Stimulated activated CD8-positive, alpha-beta memory T cell treated with anti-CD3 and anti-CD28 coated beads, Interleukin-12 subunit alpha, Interleukin-12 subunit beta, amount 100 ng/mL, for 24 hours (primary cell): ENCODE results near the gene RFTN1.
A peak's percentile ranks its signal among the peaks of the same experiment; 100 is the strongest.
"Not testable (repeated sequence)": the region's sequence is repeated elsewhere in the genome, so short reads cannot be mapped to it uniquely, and the experiment has no call there.

Experiments
- DNase-seq: peaks from one replicate; pipeline ENCODE4 v3.0.0-alpha.2; 2020; ENCODE audit errors: extremely low read depth

RFTN1 gene

DNA sequence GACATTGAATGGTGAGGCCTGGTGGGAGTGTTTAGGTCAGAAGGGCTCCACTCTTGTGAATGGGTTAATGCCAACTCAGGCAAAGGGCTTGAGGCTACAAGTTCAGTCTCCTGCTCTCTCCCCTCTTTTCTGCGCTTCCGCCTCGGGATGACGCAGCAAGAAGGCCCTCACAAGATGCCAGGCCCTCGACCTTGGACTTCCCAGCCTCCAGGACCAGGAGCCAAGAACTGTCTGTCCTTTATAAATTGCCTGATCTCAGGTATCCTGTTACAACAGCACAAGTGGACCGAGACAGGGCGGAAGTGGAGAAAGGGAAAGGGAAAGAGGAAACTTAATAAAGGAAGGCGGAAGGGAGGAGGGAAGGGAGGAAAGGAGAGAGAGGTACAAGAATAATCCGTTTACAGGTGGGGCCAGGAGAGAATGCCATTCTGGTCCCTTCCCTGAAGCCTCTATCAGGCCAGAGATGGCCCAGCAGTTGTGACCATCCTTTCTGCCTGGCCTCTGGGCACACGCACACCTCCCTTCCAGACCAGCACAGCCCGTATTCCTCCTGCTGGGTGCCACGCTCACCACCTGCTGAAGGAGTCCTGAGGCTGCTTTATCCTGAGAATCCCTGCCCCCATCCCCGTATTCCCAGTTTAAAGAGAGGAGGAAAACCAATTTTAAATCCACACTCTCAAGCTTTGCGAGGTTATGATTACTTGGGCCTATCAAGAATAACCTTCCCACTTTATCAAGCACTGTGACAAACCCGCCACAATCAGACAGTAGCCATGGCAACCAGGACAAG is 184.3 kb downstream of the RFTN1 start:
- DNase-seq, result no peak

DNA sequence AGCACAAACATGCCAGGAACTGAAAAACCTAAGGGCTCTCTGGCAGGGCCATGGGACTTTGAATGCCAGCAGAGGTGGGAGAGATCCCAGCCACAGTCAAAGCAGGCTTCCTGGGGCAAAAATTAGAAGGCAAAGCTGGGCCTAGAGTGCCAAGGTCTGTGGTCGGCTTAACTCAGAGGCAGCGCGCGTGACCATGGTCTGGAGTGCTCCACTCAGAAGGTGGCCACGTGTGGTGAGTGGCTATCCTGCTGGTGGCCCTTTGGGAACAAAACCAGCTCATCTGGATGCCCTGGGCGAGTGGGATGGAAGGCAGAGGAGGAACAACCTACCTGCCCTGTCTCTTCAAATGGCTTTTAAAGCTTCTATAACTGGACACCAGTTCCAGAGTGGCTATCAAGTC is 185.4 kb downstream of the RFTN1 start:
- DNase-seq, result no peak

DNA sequence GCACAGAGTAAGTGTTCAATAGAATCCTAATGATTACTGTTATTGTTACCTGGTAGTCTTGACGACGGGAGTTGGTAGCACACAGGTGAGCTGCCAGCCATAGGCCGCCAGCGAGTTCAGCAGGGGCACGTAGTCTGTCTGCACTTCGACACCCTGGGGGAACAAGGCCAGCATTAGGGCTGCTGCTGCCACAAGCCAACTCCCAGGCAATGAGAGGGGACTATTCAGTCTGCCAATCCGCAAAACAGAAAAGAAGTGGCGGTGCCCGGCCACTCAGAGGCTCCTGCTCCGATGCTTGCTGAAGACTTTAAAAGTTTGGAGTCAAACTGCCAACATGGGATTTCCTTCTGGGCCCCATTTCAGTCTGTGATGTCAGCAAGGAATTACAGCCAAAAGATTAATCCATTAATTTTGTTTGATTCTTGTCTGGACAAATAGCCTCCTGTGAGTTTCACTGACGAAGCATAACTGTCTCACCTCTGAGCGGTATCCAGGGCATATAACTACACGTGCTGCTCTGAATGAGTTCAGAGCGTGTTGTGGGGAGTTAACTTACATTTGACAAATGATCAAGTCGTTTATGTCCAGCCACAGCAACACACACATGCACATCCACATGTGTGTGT is 186.7 kb downstream of the RFTN1 start:
- DNase-seq, result no peak

DNA sequence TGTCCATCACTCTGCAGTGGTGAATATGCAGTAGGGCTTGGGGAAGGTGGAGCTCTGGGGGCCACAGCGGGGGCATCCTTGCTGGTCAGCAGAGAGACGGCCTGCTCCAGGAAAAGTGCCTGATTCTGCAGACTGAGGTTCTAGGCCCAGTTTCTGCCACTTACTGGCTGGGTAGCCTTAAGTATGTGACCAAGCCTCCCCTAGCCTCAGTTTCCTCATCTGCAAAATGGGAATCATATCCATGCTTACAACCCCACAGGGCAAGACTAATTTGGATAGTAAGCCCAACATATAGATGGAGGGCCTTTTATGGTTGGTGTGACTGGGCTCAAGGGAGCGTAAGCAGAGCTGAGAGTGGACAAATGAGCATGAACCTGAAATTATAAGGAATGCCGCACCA is 187.6 kb downstream of the RFTN1 start:
- DNase-seq, result no peak

DNA sequence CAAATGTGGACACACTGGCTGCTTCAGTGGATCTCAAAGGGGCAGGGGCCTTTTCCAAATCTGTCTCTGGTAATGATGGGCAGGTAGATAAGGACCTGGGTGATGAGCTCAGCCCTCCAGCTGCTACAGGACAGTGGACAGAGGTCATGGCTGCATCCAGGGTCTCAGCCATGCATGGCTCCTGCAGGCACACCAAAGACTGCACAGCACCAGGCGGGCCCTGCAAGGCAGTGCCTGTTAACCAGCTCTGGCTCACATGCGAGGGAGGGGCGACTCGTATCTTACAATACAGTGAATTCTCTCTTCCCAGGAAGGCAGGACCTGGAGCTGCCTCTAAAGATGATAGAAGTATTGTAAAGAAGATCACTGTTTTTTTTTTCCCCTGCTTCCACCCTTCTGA is 189.8 kb downstream of the RFTN1 start:
- DNase-seq, result no peak

DNA sequence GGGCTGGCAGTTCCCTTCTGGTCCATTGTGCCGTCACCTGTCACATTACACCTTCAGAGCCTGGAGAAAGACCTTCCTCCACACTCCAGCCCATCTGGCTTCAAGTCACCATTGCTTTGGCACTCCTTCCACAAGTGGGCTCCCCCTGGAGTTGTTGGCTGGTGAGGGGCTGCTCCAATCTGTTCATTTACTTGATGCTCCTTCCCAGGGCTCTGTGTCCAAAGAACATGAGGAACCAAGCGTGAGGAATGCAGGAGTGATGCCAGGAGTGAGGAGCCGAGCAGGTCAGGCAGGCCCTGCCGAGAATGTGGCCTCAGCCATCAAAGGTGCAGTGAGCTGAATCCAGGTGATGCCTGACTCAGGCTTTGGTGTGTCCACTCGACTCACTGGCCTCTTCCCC is 191.3 kb downstream of the RFTN1 start:
- DNase-seq, result no peak

DNA sequence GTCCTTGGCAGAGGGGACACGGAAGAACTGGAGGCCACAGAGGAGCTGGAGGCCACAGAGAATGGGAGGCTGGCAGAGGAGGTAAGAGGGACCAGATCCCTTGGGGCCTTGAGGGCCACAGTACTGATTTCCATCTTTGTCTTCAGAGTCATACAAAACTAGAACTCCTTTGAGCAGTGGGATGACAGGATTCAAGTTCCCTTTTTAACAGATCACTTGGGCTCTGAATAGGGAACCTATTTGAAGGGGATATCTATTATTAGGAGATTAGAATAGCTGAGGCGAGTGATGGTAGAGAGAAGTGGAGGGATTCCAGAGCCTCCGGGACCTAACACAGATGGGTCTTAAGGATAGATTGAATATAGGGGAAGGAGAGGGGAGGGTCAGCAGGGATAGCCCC is 192.8 kb downstream of the RFTN1 start:
- DNase-seq, result no peak

DNA sequence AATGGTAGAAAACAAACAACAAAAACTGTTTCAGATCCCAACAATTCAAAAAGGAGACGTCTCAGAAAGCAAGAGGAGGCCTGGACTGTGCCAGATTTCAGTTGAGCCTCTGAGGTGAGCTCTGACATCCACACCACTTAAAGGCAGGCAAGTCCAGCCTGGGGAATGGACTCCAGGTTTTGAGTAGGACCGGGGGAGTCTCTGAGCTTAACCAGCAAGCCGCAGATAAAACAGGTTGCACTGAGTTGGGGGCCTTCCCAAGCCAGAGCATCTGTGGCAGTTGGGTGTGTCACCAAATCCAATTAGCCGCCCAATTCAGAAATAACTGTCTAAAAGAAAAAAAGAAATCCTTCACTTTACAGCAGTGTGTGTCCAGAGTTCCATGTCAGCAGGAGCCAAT is 193.8 kb downstream of the RFTN1 start:
- DNase-seq, result no peak

DNA sequence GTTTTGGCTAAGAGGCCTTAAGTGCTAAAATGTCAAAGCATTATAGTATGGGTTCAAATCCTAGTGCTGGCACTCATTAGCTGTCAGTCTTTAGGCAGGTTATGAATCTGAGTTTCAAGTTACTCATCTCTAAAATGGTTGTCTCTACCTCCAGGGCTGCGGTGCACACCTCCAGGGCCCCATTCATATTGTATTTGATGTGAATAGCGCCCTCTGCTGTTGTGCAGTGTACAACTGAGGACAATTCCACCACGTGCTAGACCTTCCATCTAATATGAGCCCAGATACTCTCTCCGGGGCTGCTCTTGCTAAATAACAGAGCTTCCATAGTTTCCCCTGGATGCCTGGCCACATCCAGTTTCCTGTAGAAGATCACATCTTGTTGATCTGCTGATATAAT is 194.2 kb downstream of the RFTN1 start:
- DNase-seq, result peak; percentile 60

DNA sequence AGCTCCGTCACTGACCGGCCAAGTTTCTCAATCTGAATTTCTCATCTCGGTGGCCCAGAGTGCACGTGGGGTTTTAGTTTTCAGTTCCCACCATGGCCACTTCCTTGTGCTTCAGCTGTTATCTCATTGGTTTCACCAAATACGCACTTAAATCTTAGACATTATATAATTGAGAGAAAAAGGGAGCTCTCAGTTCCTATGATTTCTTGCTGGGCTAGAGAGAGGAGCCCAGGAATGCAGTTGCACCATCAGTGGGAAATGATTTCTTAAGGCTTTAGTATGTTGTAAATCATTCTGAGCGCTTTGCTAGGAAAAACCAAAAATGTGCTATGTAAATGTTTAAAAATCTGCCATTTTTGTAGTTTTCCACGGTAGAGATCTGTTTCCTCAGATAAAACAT is 195.3 kb downstream of the RFTN1 start:
- no peak for DNase-seq

DNA sequence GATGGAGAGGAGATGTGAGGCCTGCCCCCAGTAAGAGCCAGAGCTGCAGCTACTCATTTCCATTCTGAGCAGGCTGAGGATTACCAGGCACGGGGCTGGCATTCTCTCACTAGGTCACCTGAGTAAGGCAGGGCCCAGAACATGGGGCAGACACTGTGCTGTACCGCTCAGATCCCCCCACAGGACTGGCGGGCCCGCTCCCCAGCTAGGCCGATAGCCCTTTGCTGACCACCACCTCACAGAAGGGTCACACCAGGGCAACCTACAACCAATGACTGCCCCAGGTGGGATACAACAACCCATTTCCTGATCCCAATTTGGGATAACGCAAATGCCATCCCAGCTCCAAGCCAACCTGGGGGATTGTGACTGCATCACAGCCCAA is 195.9 kb downstream of the RFTN1 start:
- DNase-seq, result no peak

DNA sequence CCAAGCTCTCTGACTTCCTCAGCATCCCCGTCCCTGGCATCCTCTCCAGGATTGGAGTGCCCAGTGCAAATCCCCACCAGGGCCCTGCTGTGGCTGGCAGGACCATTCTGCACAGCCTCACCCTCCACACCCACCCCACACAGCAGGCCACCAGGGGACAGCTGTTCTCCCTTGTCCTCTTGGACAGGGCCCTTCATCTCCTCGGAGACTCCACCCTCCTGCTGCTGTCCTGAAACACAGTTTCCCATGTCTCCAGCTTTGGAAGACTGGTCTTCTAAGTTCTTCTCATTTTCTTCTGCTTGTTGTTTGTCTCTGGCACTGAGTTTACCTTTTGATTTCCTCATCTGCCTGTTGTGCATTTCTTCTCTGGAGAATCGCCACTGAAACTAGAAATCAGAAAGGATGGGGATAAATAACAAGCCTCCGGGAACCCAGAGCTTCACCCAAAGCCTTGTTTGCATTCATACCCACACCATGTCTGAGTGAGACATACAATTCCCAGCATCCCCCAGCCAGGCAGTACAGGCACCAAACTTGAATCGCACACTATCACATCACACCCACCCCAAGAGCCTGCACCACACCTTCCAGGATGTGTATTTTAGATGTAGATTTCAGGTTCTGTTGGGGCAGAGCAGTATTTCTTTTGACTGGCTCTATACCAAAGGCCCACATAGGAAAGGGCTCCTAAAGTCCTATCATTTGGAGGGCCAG is 196.5 kb downstream of the RFTN1 start:
- DNase-seq, result no peak

DNA sequence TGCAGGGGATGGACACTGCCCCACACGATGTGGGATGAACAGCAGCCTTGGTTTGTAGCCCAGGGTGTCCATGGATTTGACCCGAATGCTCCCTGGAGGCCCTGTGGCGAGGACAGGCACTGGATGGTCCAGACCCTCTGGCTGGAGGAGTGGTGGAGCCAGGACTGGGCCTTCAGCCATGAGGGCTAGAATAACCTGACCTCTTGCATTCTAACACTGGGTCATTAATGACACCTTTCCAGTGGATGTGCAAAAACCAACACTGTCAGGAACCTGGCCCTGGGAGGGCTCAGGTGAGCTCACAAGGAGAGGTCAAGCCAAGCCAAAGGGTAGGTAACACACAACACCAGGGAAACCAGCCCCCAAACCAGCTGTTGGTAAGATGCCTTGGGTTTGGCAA is 197.1 kb downstream of the RFTN1 start:
- DNase-seq, result no peak

DNA sequence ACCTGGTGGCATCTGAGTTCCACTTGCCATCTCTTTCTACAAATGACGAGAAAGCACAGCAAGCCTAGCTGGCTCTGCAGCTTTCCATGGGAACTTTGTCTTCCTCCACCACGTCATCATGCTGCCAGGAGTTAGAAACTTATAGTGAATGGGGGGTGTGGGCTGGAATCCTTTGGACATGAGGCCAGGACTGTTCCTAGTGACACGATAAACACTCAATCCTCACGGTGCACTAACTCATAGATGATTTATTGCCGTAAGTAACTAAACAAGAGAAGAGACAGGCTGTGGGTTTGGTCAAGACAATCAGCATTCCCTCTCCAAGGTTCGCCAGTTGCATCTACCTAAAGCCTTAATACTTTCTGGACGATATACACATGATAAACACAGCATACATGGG is 197.9 kb downstream of the RFTN1 start:
- DNase-seq, result no peak

DNA sequence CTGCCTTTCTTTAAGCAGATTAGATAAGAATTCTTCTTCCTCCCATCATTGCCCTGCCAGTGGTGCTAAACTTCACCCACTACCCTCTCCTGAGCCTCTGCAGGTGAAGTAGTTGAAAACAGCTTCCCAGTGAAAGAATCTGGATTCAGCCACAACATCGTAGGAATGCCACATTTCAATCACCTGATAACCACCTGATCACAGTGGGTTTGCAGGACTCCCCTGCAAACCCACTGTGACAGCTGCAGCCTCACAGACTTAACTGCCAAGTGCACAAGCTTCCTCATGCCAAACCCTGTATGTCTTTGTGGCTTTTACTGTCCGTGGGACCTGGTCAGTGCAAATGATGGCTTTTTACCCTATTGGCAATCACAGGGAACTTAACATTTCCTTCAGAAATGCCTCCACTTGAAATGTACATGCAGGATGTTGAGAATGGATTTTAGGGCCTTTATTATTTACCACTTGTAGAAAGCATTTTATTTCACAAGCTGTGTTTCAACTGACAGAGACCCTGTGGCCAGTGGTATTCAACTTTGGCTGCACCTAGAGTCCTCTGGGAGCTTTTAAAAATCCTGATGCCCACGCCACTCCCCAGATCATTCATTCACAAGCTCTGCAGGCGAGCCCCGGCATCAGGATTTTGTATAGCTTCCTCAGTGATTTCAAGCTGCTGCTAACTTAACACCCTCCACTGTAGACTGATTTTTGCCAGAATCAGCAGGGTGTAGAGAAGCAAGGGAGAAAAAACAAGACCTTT is 199.4 kb downstream of the RFTN1 start:
- DNase-seq, result no peak

DNA sequence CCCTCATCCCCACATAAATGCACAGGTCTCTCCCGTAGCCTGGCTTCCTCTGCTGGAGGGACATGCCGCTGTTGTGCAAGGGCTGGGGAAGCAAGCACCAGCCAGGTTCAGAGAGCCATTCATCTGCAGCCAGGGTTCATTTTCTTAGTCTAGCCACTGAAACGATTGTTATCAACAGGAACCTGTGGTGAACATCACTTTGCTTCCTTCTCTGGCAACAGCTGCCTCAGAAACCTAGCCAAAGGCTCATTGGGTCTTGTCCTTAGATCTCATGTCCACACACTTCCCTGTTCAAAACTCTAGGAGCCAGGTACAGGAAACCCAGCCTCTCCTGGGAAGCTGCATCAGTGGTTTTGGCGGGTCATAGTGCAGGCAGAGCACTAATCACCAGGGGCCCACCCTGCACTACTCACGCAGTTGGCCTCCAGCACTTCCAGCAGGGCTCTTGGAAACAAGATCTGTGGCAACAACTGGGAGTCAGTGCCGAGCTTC is 201.5 kb downstream of the RFTN1 start:
- DNase-seq, result no peak

DNA sequence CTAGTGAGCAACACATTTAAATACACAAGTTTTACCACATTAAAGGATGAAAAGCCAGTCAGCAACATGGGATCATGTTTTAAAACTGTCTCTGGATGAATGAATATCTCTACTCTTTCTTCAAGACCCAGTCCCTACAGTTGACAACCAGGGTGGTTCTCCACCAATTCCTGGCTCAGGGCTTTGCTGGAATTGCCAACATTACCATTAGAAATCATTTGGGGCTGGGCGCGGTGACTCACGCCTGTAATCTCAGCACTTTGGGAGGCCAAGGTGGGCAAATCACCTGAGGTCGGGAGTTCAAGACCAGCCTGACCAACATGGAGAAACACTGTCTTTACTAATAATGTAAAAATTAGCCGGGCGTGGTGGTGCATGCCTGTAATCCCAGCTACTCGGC is 203.0 kb downstream of the RFTN1 start:
- DNase-seq, result not testable (repeated sequence)

DNA sequence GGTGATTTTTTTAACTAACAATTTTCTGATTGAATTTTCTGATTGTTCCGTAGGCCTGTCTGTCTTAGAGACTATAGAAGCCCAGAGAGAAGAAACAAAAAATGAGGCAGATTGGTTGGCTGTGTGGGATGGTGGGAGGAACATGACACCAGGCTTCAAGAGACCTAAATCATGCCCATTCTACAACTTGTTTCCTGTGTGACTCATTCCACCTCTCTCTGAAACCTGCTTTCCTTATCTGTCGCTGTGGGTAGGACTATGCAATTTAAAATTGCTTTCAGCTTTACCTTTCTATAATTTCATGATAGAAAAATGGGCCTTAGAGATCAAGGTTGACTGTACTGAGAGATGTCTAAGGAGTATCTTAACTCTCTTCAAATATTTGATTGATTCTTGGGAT is 203.9 kb downstream of the RFTN1 start:
- no peak for DNase-seq

DNA sequence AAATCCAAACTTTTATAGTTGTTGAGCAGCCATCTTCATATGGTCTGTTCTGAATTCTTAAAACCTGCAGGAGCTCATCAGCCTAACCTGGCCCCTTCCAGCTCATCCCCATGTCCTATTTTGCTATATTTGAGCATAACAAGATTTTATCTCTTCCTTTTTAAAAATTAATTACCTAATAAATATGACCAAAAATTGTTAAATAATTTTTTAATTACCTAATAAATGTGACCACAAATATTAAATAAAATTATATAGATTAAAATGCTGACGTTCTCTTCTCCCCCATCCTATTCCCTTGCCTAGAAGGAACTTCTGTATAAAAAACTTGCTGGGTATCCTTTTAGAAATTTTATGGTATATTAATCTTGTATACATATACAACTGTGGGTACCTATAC is 204.8 kb downstream of the RFTN1 start:
- DNase-seq, result no peak

DNA sequence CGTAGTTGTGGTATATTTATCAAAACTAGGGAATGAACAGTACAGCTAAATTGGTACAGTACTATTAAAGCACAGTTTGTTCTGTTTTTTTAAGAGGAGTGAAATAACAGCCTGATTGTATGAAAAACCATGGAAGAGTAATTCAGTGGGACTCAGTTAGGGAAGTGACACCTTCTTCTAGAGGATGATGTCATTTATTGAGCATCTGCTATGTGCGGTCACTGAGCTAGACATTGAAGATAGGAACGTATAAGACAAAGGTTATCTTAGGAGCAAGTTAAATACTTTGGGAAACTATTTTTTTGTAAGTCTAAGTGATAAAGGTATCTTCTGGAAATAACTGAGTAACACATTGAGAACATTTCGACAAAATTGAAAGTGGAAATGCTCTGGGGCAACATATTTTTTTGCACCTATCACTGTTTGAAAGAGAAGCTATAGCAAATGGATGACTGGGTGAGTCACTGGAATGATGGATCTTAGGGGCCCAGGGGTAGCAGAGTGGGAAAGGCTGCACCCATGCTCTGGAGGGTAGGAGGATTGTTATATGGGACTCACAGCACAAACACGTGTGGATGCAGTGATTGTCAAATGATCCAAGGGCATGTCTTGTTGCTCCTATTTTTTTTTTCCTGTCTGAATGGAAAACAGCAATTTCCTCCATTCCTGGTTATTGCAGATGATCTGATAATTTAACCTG is 205.5 kb downstream of the RFTN1 start:
- no peak for DNase-seq

DNA sequence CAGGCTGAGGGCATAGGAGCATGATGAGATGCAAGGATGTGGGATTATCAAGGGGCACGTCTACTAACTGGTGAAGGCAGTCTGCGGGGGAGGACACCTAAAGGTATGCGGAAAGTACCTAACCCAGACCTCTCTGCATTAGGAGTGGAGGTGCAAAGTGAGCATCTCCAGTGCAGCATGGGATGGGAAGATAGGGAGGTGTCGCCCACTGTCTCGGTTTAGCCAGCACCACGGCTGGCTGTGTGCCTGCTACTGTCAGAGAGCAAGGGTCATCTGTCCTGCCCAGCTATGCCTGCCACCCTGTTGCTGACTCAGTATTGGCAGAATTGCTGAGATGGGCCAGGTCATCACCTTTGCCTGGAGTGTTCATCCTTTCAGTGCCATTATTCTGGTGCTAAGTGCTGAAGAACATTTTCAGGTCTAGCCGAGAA is 208.4 kb downstream of the RFTN1 start:
- DNase-seq, result no peak
